Neural cell (in vitro differentiated cells): ENCODE results near the gene EML5. TPM values are rescaled to one million over a fixed set of nuclear protein-coding genes. Genes with fewer than 3 reads are reported as not detected.

Experiments used
- H2AFZ ChIP-seq: fragments of 200-600, 300-800 bp; sonication (generic), shearing (Covaris generic); 2 replicates; pipeline ENCODE4 v1.6.0; 2014; ENCODE audit warnings: low read depth, mild to moderate bottlenecking, antibody characterized with exemption, low read length, moderate library complexity
- H3F3A ChIP-seq: fragments of 200-600 bp; shearing (Covaris generic); 2 replicates; pipeline ENCODE4 v1.6.1; 2016; ENCODE audit warnings: mild to moderate bottlenecking, moderate library complexity, mixed read lengths, antibody characterized with exemption, low read length; ENCODE audit not compliant: insufficient read depth, poor library complexity, severe bottlenecking
- H3K27ac ChIP-seq: fragments of 200-600, 300-800 bp; sonication (generic), shearing (Covaris generic); 2 replicates; pipeline ENCODE4 v1.5.1; 2014; ENCODE audit warnings: mild to moderate bottlenecking, low read length, moderate library complexity
- H3K27me3 ChIP-seq: fragments of 300-800, 200-600 bp; sonication (generic), shearing (Covaris generic); 2 replicates; pipeline ENCODE4 v1.6.0; 2014; ENCODE audit warnings: mild to moderate bottlenecking, low read depth, low read length, moderate library complexity; ENCODE audit not compliant: insufficient read depth
- H3K36me3 ChIP-seq: fragments of 300-800, 200-600 bp; sonication (generic), shearing (Covaris generic); 2 replicates; pipeline ENCODE4 v1.5.1; 2014; ENCODE audit warnings: mild to moderate bottlenecking, antibody characterized with exemption, low read length, moderate library complexity; ENCODE audit not compliant: insufficient read depth
- H3K4me2 ChIP-seq: fragments of 300-800, 200-600 bp; sonication (generic), shearing (Covaris generic); 2 replicates; pipeline ENCODE4 v1.6.0; 2014; ENCODE audit warnings: mild to moderate bottlenecking, low read length
- H3K4me3 ChIP-seq: fragments of 300-800, 200-600 bp; sonication (generic), shearing (Covaris generic); 2 replicates; pipeline ENCODE4 v1.5.1; 2014; ENCODE audit warnings: mild to moderate bottlenecking, low read length, moderate library complexity
- H3K79me2 ChIP-seq: fragments of 200-600 bp; shearing (Covaris generic); replicated peaks from 2 replicates; pipeline ENCODE4 v1.6.0; 2014; ENCODE audit warnings: mild to moderate bottlenecking, low read length, moderate library complexity; ENCODE audit not compliant: insufficient read depth
- H3K9ac ChIP-seq: fragments of 300-800, 200-600 bp; sonication (generic), shearing (Covaris generic); 2 replicates; pipeline ENCODE4 v1.6.1; 2016; ENCODE audit warnings: mild to moderate bottlenecking, low read length, mixed read lengths
- H3K9me2 ChIP-seq: fragments of 200-600 bp; shearing (Covaris generic); 2 replicates; pipeline ENCODE4 v1.6.1; 2016; ENCODE audit warnings: mild to moderate bottlenecking, low read length, mixed read lengths; ENCODE audit not compliant: insufficient read depth
- H3K9me3 ChIP-seq: fragments of 200-600, 300-800 bp; sonication (generic), shearing (Covaris generic); 2 replicates; pipeline ENCODE4 v1.6.1; 2016; ENCODE audit warnings: mild to moderate bottlenecking, mixed run types, low read length, moderate library complexity, mixed read lengths
- H4K20me1 ChIP-seq: fragments of 200-600 bp; shearing (Covaris generic); 2 replicates; pipeline ENCODE4 v1.6.1; 2016; ENCODE audit warnings: mild to moderate bottlenecking, mixed run types; ENCODE audit not compliant: insufficient read depth
- EP300 ChIP-seq: fragments of 450-650 bp; conservative IDR thresholded peaks from 2 replicates; pipeline ENCODE4 v1.6.1; 2014; ENCODE audit warnings: antibody characterized with exemption, mild to moderate bottlenecking, moderate library complexity; ENCODE audit not compliant: poor library complexity, severe bottlenecking
- EZH2 ChIP-seq: fragments of 200-600, 300-800 bp; shearing (Covaris generic), sonication (generic); IDR thresholded peaks from 2 replicates; pipeline ENCODE4 v1.6.1; 2014; ENCODE audit warnings: antibody characterized with exemption, low read length, borderline replicate concordance, mild to moderate bottlenecking; ENCODE audit not compliant: insufficient read depth, poor library complexity, severe bottlenecking
- MXI1 ChIP-seq: fragments of 450-650 bp; conservative IDR thresholded peaks from 2 replicates; pipeline ENCODE4 v1.6.1; 2014; ENCODE audit warnings: antibody characterized with exemption, mild to moderate bottlenecking; ENCODE audit not compliant: poor library complexity, severe bottlenecking
- POLR2AphosphoS5 ChIP-seq: IDR thresholded peaks from 2 replicates; pipeline ENCODE4 v1.6.1; 2012
- RAD21 ChIP-seq: fragments of 450-650 bp; conservative IDR thresholded peaks from 2 replicates; pipeline ENCODE4 v1.6.1; 2014; ENCODE audit warnings: antibody characterized with exemption, mild to moderate bottlenecking, moderate library complexity
- REST ChIP-seq: IDR thresholded peaks from 2 replicates; pipeline ENCODE4 v1.6.1; 2012; ENCODE audit warnings: borderline replicate concordance
- SMC3 ChIP-seq: fragments of 450-650 bp; conservative IDR thresholded peaks from 2 replicates; pipeline ENCODE4 v1.6.1; 2014; ENCODE audit warnings: antibody characterized with exemption, mild to moderate bottlenecking, moderate library complexity; ENCODE audit not compliant: poor library complexity
- TAF1 ChIP-seq: IDR thresholded peaks from 2 replicates; pipeline ENCODE4 v1.6.1; 2012; ENCODE audit warnings: low read depth
- polyA plus RNA-seq: library from polyadenylated mRNA; depleted of rRNA; stranded (reverse); fragments of >200 nt; gene quantifications from 2 replicates; pipeline ENCODE4 v1.2.3, GENCODE V29; 2014
- TF ChIP-seq, protein P1 (sequence below): fragments of 450-650 bp; IDR thresholded peaks from 2 replicates; pipeline ENCODE4 v1.5.1; 2014; ENCODE audit warnings: antibody characterized with exemption, mild to moderate bottlenecking, moderate library complexity; ENCODE audit not compliant: poor library complexity, severe bottlenecking

Gene EML5
- polyA plus RNA-seq, 1 donor from 2014 or later = 27.5 TPM

GRCh38 chr14:88824314-88825077, 31.7 kb upstream of the EML5 start, which contains the start of gene TTC8:
Gene TTC8, plus strand, starts transcription at chr14:88824651. Its CDS starts 57 bp downstream, at chr14:88824708.
- Histone ChIP-seq H3K4me3 (peak within 1 kb of the TSS; percentile 80), H2AFZ (peak within 1 kb of the TSS; percentile 58), H3F3A (no peaks in the 10 kb centered on the region), H3K9me2 (no peaks in the 10 kb centered on the region), H3K9ac (peak within 1 kb of the TSS; percentile 75), H4K20me1 (no peaks in the 10 kb centered on the region), H3K27ac (peak within 1 kb of the TSS; percentile 84), H3K27me3 (no peaks in the 10 kb centered on the region), H3K79me2 (peaks cover 26% of the 10 kb centered on the region), H3K4me2 (peak within 1 kb of the TSS; percentile 100), H3K9me3 (no peaks in the 10 kb centered on the region), H3K36me3 (no peaks in the 10 kb centered on the region)
- peak; percentile 41 for TF ChIP-seq REST
- peak; percentile 84 for TF ChIP-seq POLR2AphosphoS5
- TF ChIP-seq RAD21 = peak; percentile 34
- TF ChIP-seq MXI1 = peak; percentile 79
- TF ChIP-seq EZH2 = no peak
- peak; percentile 51 for TF ChIP-seq SMC3
- TF ChIP-seq TAF1 = peak; percentile 92
- TF ChIP-seq EP300 = peak; percentile 71
- TF ChIP-seq, protein P1, sequence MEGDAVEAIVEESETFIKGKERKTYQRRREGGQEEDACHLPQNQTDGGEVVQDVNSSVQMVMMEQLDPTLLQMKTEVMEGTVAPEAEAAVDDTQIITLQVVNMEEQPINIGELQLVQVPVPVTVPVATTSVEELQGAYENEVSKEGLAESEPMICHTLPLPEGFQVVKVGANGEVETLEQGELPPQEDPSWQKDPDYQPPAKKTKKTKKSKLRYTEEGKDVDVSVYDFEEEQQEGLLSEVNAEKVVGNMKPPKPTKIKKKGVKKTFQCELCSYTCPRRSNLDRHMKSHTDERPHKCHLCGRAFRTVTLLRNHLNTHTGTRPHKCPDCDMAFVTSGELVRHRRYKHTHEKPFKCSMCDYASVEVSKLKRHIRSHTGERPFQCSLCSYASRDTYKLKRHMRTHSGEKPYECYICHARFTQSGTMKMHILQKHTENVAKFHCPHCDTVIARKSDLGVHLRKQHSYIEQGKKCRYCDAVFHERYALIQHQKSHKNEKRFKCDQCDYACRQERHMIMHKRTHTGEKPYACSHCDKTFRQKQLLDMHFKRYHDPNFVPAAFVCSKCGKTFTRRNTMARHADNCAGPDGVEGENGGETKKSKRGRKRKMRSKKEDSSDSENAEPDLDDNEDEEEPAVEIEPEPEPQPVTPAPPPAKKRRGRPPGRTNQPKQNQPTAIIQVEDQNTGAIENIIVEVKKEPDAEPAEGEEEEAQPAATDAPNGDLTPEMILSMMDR = peak; percentile 21

- Histone ChIP-seq H3F3A (no peaks in the 10 kb centered on the region), H3K4me3 (peak overlapping the region; percentile 80), H3K27ac (peak overlapping the region; percentile 84), H3K9me2 (no peaks in the 10 kb centered on the region), H3K27me3 (no peaks in the 10 kb centered on the region), H3K4me2 (peak overlapping the region; percentile 100), H3K36me3 (no peaks in the 10 kb centered on the region), H2AFZ (peak overlapping the region; percentile 58), H3K9me3 (no peaks in the 10 kb centered on the region), H3K9ac (peak overlapping the region; percentile 75), H3K79me2 (peaks cover 26% of the 10 kb centered on the region), H4K20me1 (no peaks in the 10 kb centered on the region)
- TF ChIP-seq MXI1 = no peak
- no peak for TF ChIP-seq POLR2AphosphoS5
- TF ChIP-seq RAD21 = no peak
- TF ChIP-seq SMC3 = no peak
- TF ChIP-seq, protein P1 = no peak
- no peak for TF ChIP-seq EP300
Measured at GRCh38 chr14:88823968-88824313, 31.2 kb upstream of the EML5 start.
